SU-DHL-6 (cell line): ENCODE data around the gene PRKCE.

Source experiments
- CTCF ChIP-seq: fragments of 200-600 bp; sonication (generic); IDR thresholded peaks from one replicate; pipeline ENCODE4 v1.5.1; 2017; ENCODE audit warnings: antibody characterized with exemption, mild to moderate bottlenecking, low read length, moderate library complexity; ENCODE audit not compliant: insufficient read depth, poor library complexity, severe bottlenecking
- EZH2phosphoT487 ChIP-seq: fragments of 200-600 bp; sonication (generic), shearing (Covaris generic); conservative IDR thresholded peaks from 2 replicates; pipeline ENCODE4 v1.6.1; 2018; ENCODE audit warnings: mild to moderate bottlenecking, antibody characterized with exemption, low read length, moderate library complexity, mixed read lengths

GRCh38 chr2:46048693-46049092 is 397.2 kb downstream of the PRKCE start:
- TF ChIP-seq CTCF (no peak), EZH2phosphoT487 (no peak)
